WERI-Rb-1 (cell line): ENCODE data around the gene CWF19L1.

Source experiments
- DNase-seq: peaks from one replicate; pipeline ENCODE4 v3.0.0-alpha.2; 2020
- H3K27ac ChIP-seq: fragments of 250-450 bp; sonication (Bioruptor Pico); 2 replicates; pipeline ENCODE4 v1.5.1; 2020; ENCODE audit warnings: mild to moderate bottlenecking, moderate library complexity
- H3K27me3 ChIP-seq: fragments of 250-450 bp; sonication (Bioruptor Pico); 2 replicates; pipeline ENCODE4 v1.5.1; 2021; ENCODE audit warnings: mild to moderate bottlenecking, low read depth, moderate library complexity; ENCODE audit not compliant: insufficient read depth, severe bottlenecking
- H3K36me3 ChIP-seq: fragments of 250-450 bp; sonication (Bioruptor Pico); 2 replicates; pipeline ENCODE4 v1.5.1; 2020; ENCODE audit warnings: mild to moderate bottlenecking, moderate library complexity
- H3K4me3 ChIP-seq: 2 replicates; pipeline ENCODE4 v1.5.1; 2011; ENCODE audit warnings: low read depth, mild to moderate bottlenecking, control low read depth, low read length
- H3K9me3 ChIP-seq: fragments of 250-450 bp; sonication (Bioruptor Pico); 2 replicates; pipeline ENCODE4 v1.5.1; 2021; ENCODE audit warnings: mild to moderate bottlenecking, moderate library complexity; ENCODE audit not compliant: severe bottlenecking
- TF ChIP-seq, protein P1 (sequence below): IDR thresholded peaks from 2 replicates; pipeline ENCODE4 v1.5.1; 2011; ENCODE audit warnings: low read depth, mild to moderate bottlenecking, control low read depth, inconsistent platforms, low read length

The CWF19L1 gene

DNA sequence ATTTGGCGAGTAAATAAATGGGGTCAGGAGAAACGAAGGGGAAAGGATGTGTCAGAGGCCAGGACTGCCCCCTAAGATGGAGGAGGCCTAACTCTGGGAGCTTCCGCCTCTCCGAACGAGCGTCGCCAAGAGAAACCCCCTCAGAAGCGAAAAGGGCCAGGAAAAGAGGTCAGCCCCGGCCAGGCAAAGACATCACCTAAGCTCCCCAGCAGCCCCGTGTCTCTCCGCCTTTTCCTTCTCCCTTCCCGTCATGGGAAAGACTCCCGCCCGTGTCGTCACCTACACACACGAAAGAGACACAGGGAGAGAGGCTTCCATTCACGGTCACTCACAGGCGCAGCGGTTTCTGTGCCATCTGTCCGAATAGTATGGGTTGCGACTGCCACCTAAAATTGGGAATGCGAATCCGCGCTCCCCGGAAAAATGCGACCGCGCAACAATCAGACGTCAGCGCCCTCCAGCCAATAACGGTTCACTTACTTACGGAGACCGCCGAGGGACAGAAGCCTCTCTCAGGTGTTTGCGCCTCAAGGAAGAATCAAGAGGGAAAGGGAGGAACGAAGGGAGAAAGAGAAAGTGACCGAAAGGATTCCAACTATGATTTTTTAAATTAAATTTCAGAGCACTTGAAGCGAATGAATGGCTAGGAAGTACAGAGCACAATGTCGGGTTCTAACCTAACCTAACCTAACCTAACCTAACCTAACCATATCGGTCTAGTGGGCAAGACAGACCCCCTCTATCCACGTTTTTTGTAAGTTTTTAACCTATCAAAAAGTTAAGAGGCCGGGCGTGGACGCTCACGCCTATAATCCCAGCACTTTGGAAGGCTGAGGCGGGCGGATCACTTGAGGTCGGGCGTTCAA lies at the start of gene CWF19L1:
TSS of gene CWF19L1 (minus strand) at position 400 of the 866 bp plus-strand sequence. CDS start at position 355, 45 bp downstream.
- TF ChIP-seq, protein P1, sequence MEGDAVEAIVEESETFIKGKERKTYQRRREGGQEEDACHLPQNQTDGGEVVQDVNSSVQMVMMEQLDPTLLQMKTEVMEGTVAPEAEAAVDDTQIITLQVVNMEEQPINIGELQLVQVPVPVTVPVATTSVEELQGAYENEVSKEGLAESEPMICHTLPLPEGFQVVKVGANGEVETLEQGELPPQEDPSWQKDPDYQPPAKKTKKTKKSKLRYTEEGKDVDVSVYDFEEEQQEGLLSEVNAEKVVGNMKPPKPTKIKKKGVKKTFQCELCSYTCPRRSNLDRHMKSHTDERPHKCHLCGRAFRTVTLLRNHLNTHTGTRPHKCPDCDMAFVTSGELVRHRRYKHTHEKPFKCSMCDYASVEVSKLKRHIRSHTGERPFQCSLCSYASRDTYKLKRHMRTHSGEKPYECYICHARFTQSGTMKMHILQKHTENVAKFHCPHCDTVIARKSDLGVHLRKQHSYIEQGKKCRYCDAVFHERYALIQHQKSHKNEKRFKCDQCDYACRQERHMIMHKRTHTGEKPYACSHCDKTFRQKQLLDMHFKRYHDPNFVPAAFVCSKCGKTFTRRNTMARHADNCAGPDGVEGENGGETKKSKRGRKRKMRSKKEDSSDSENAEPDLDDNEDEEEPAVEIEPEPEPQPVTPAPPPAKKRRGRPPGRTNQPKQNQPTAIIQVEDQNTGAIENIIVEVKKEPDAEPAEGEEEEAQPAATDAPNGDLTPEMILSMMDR: no peak
- Histone ChIP-seq H3K27me3 (no peaks in the 10 kb centered on the region), H3K9me3 (no peaks in the 10 kb centered on the region), H3K4me3 (peak within 1 kb of the TSS; percentile 90), H3K36me3 (no peaks in the 10 kb centered on the region), H3K27ac (peak within 1 kb of the TSS; percentile 75)
- peak; percentile 83 for DNase-seq

DNA sequence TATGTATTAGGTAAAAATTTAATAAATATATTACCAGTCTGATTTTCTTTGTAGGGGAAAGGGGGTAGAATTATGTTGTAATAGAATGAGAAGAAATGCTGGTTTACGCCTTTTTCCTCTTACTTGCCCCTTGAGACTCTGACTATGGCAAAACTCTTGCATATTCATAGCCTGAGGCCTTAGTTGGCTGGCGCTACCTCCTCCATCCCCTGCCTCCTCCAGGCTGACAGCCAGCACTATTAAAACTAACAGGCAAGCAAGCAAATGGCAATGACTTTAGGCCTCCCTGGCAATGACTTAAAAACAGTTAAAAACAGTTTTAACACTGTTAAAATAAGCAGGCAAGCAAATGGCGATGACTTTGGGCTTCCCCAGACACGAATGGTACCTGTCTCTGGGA lies 48.2 kb upstream of the CWF19L1 start:
- DNase-seq: no peak
- TF ChIP-seq, protein P1: no peak
- no peak overlapping the region for H3K4me3 ChIP-seq
- no peaks in the 10 kb centered on the region for H3K36me3 ChIP-seq
- no peaks in the 10 kb centered on the region for H3K27me3 ChIP-seq
- no peaks in the 10 kb centered on the region for H3K9me3 ChIP-seq
- no peak overlapping the region for H3K27ac ChIP-seq

DNA sequence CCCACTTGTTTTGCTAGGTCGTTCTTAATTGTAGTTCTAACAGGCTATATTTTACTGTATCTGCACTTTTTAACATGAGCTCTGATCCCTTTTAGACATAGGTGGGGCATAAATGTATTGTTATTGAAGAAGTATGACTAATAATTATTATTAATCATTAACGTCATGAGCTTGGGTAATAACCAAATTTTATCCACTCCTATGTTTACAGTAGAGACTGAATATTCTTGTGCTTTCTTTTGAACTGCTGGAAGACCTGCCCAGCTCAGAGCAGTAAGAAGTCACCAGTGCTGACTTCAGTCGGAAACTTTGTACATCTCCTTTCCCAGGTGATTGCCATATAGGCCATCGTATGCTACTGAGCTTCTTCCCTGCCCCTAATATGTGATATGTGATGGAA lies 43.9 kb upstream of the CWF19L1 start:
- TF ChIP-seq, protein P1: no peak
- Histone ChIP-seq H3K27ac (no peak overlapping the region), H3K27me3 (no peaks in the 10 kb centered on the region), H3K4me3 (no peak overlapping the region), H3K36me3 (no peaks in the 10 kb centered on the region), H3K9me3 (no peaks in the 10 kb centered on the region)
- no peak for DNase-seq

DNA sequence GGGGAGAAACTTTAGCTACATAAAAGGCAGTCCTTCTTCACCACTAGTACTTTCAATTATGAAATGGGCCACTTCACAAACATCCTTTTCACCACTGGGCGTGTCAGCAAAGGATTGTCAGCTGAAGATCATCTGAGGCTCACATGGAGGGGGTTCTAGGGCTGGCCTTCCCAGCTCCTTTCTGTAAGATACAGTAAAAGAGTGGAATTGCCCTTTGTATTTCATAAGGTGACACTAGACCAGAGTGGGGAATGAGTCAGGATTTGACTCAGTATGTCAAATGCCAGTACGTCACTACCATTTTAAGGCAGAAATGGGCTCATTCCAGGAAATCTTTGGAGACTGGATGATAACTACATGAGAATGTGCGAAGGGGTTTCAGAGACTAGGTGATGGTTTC lies 40.2 kb upstream of the CWF19L1 start:
- Histone ChIP-seq H3K27me3 (no peaks in the 10 kb centered on the region), H3K4me3 (no peak overlapping the region), H3K27ac (no peak overlapping the region), H3K9me3 (no peaks in the 10 kb centered on the region), H3K36me3 (no peaks in the 10 kb centered on the region)
- TF ChIP-seq, protein P1: no peak
- no peak for DNase-seq

DNA sequence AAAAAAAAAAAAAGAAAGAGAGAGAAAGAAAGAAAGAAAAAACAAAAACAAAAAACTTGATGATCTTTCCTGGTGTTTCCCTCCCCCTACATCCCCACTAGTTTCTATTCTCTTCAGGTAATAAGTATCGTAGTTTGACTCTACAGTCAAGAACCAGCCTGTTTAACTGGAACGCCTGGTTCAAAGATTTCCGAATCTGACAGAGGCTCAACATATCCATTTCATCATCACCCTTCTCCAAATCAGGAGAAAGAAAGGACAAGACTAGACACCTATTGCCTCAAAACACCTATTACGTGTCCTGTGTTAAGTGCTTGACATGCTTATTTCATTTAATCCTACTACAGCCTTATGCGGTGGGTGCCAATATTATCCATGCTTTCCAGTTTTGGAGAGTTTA lies 39.4 kb upstream of the CWF19L1 start:
- no peak overlapping the region for H3K27ac ChIP-seq
- no peak for DNase-seq
- no peaks in the 10 kb centered on the region for H3K36me3 ChIP-seq
- TF ChIP-seq, protein P1: no peak
- H3K9me3 ChIP-seq: no peaks in the 10 kb centered on the region
- no peak overlapping the region for H3K4me3 ChIP-seq
- H3K27me3 ChIP-seq: no peaks in the 10 kb centered on the region
